Hypothalamus (tissue), 51 donors: ENCODE data around the gene VPS33A.
"Not testable (repeated sequence)": the region's sequence is repeated elsewhere in the genome, so short reads cannot be mapped to it uniquely, and the experiment has no call there.

Experiments
- DNase-seq, 51 donors: peaks; one replicate each; lab custom pipeline; 2025; lab: John Stamatoyannopoulos, UW

The VPS33A gene

GRCh38 chr12:122206111-122206881, 60.0 kb downstream of the VPS33A start:
- no peak for DNase-seq

DNA sequence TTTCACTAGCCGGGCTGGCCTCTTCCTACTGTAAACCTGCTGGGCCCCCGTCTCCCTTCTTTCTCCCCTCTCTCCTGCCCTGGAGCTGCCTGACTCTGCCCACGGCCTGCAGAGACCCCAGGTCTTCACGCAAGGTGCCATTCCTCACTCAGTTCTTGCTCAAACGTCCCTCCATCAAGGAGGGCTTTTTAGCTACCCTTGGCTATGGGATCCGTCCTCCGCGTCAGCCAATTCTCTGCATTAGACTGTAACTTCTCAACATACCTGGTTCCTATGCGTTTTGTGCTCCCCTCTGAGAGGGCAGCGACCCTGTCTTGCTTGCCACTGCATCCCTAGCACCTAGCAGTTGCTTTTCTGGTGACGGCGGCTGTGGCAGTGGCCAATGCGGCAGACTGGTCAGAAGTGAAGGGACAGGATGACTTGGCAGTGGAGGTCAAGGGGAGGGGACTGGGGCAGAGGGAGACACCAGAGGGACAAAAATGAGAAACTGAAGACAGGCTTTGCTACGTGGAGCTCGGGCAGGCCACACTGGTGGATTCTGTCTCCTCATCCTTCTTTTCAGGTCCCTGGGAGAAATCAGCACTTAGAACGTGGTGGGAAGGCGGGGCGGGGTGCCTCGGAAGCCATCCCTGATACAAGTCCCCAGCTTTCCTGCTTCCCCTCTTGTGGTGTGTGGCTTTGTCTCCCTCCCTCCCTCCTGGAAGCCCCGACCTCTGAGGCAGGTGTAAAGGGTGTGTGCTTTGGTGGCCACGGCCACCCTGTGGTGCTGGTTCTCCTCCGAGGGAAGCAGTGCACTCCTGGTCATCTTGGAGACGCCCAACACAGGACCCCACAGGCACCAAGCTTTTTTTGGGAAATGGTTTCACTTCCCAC, 61.0 kb downstream of the VPS33A start:
- no peak for DNase-seq

DNA sequence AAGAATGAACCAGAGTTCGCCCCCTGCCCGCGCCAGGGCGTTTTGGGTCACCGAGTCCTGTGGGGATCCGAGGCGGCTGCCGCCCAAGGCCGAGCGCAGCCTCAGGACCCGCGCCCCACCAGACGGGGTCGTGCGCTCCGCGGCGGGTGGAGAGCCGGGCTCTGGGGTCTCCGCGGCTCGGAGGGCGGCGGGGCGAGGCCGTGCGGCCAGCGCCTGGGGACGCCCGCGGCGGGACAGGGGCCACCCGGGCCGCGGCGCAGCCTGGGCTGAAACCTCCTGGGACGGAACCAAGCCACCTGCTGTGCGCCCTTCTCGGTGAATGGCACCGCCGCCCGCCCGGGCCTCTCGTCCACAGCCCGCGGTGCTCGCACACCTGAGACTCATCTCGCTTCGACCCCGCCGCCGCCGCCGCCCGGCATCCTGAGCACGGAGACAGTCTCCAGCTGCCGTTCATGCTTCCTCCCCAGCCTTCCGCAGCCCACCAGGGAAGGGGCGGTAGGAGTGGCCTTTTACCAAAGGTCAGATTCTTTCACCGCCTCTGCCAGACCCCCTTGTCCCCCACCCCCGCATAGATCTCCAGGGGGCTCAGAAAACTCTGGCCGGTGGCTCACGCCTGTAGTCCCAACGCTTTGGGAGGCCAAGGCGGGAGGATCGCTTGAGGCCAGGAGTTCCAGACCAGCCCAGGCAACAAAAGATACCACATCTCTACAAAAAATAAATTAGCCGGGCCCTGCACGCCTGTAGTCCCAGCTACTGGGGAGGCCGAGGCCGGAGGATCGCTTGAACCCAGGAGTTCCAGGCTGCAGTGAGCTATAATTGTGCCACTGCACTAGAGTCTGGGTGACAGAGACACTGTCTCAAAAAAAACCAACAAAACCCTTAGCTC, 61.9 kb downstream of the VPS33A start:
- DNase-seq = no peak

GRCh38 chr12:122203301-122204166, 62.8 kb downstream of the VPS33A start, which contains the start of gene B3GNT4:
Gene B3GNT4 (plus strand): TSS chr12:122203709. CDS start chr12:122204619, 910 bp downstream.
- peak in 19 of 51 donors; percentile 6 to 73 (median 36) for DNase-seq

DNA sequence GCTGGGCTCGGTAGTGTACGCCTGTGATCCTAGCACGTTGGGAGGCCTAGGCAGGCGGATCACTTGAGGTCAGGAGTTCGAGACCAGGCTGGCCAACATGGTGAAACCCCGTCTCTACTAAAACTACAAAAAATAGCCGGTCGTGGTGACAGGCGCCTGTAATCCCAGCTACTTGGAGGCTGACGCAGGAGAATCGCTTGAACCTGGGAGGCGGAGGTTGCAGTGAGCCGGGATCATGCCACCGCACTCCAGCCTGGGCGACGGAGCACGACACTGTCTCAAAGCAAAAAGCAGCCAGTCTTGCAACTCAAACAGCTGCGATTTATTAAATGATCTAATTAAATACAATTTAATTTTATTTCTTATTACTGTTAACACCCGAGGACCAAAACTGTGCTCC, 63.5 kb downstream of the VPS33A start:
- not testable (repeated sequence) for DNase-seq

DNA sequence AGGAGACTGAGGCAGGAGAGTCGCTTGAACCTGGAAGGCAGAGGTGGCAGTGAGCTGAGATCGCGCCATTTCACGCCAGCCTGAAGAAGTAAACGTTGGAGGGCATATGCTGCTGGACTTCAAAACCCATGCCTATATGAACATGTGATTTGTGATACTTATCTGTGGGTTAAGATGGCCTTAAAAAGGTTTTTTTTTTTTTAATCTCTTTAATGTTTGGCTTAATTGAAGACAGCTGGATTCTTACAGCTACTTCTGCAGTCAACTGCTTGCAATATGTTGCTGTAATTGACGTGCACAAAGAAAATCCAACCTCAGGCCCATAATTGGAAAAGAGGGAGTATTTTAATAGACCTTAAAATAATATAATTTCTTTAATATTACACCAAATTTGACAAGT, 64.3 kb downstream of the VPS33A start:
- DNase-seq = no peak

GRCh38 chr12:122201381-122201780, 64.9 kb downstream of the VPS33A start:
- no peak for DNase-seq

DNA sequence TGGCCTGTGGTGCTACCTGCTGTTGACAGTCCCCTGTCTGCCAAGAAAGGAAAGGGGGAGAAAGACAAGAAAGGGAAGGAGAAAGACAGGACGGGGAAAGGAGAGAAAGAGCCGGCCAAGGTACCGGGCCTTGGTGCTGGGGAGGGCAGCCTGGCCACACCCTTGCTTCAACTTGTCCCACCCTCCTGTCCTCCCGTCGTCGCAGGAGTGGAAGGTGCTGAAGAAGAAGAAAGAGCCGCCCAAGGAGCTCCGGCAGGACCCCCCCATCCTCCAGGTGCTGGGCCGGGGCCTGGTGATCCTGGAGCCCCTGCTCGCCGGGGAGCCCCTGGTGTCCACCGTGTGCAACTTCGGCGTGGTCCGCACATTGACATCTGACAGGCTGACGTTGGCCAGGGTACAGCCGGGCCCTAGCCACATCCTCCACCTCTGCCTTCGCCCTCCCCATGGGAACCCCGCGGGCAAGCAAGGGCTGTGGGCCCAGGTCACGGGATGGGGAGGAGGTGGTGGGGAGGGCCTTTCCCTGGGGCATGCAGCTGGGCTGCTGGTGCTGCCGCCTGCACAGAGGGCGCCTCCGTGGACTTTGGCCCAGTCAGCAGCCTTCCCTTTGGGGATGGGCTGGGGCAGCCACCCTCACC, 65.6 kb downstream of the VPS33A start:
- no peak for DNase-seq

DNA sequence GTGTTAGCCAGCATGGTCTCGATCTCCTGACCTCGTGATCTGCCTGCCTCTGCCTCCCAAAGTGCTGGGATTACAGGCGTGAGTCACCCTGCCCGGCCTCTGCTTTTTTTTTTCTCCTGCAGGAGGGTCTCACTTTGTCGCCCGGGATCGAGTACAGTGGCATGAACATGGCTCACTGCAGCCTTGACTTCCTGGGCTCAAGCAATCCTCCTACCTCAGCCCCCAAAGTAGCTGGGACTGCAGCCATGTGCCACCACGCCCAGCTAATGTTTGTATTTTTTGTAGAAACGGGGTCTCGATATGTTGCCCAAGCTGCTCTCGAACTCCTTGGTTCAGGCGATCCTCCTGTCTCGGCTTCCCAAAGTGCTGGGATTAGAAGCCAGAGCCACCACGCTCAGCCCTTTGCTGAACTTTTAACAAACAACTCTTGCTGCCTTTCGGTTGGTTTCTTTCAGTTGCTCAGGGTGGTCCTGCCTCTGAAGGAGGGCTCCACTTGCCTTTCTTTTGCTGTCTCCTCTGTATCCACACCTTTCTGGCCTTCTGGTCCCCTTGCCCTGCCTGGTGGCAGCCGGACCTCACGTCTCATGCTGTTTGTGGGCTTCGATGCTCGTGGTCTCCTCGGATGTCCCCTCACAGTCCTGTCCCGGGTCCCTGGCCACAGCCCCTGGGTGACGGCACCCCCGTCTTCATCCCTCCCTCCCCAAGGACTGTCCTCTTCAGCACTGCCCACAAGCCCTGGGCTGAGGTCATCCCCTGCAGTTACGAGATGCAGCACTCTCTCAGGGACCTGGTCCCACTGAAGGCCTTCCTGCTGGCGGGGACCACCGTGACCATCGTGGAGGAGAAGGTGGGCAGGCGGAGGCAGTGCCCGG, 66.6 kb downstream of the VPS33A start:
- no peak for DNase-seq

DNA sequence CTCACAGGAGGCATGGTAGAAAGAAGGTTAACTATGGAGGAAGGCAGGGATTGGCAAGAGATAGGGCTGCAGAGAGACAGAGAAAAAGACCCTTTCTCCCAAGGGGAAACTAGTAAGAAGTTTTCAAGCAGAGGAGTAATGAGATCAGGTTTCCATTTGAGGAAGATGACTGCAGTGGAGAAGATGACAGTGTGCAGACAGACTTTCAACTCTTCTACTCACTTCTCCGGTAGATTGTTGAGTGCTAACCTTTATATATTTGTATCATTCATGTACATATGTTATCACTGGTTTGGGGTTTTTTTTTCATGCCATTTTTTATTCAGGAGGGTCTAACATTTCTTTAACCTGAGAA, 68.7 kb downstream of the VPS33A start:
- no peak for DNase-seq

DNA sequence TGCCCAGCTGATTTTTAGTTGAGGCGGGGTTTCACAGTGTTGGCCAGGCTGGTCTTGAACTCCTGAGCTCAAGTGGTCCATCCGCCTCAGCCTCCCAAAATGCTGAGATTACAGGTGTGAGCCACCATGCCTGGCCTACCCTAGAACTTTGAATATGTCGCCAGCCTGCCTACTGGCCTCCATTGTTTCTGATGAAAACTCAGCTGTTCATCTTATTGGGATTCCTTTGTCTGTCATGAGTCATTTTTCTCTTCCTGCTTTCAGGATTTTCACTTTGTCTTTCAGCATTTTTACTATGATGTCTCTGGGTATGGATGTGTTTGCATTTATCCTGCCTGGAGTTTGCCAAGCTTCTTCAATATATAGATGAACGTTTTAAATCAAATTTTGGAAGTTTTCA, 70.9 kb downstream of the VPS33A start:
- no peak for DNase-seq

DNA sequence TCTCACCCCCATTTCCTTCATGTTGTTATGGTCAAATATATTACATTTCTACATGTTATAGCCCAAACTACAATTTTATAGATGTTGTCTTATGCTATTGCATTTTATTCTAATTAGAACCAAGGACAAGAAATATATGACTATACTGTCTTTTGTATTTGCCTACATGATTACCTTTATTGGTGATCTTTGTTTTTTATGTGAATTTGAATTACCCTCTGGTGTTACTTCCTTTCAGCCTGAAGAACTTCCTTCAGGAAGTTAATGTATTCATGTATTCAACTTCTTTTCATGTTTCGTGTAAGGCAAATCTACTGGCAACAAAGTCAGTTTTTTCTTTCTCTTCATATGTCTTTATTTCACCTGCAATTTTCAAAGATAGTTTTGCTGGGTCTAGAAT, 71.5 kb downstream of the VPS33A start:
- no peak for DNase-seq

DNA sequence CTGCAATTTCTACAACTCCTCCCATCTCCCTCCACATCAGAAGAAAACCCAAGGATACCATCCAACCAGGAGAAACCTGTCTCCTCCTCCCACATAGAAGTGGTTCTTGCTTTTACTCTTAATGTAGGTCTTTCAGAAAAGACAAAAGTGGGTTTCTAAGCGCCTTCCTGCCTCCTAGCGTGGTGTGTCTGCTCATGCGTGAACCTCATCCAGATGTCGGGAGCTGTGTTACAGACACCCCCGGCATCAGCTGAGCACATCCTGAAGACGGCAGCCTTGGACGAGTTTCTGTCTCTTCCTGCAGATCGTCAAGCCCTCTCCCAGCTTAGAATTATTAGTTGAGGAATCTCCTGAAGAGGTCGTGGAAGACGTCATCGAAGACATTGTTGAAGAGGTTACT, 73.9 kb downstream of the VPS33A start:
- no peak for DNase-seq

DNA sequence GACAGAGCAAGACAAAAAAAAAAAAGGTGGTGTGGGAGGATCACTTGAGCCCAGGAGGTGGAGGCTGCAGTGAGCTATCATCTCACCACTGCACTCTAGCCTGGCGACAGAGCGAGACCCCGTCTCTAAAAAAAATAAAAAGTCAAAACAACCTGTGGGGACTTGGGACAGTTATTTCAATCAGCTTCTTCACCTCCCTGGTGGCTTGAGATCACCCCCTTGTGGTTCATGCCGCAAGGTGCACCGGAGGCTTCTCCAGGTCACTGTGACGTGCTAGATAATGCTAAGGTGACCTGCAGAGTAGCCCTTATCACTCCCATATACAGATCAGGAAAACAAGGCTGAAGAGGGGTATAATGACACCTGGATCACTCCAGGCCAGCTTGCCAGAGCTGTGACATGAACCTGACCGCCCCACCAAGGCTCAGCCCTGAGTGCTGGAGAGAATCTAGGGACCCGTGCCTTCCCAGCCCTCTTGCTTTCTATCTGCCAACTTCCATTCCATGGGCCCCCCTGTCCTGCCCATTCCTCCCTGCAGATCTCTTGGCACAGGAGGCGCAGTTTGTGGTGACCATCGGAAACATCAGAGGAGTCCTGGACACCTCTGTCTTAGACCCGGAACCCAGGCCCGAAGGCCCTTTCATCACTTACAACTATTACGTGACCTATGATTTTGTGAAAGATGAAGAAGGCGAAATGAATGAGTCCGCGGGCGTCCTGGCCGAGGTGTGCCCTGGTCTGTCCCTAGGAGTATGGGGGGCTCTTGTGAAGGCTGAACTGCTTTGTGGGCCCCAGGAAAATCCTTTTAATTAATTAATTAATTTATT, 75.2 kb downstream of the VPS33A start:
- DNase-seq = peak in 10 of 51 donors; percentile 2 to 43 (median 7)

GRCh38 chr12:122189626-122190475, 76.4 kb downstream of the VPS33A start:
- DNase-seq = no peak

DNA sequence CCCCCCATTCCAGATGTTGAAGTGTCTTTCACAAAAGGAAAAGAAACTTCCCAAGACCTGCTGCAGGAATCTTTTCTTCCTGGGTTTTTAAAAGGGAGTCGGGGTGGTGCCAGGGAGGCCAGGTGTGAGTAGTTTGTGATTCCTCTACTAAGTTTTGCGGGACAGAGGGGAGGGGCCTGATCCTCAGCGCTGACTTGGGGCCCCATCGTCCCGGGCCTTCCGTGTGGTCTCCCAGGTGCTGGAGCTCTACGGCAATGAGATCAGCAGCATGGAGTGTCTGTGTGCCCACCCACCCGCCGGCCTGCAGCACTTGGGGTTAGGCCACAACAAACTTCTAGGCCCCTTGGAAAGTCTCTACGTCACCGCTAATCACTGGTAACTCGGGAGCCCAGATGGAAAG, 78.8 kb downstream of the VPS33A start:
- DNase-seq = no peak
